Jurkat, Clone E6-1 (cell line): ENCODE measurements around the gene TRMT5. TPM values are rescaled to one million over a fixed set of nuclear protein-coding genes. Genes with fewer than 3 reads are reported as not detected.

Source experiments
- DNase-seq: peaks from one replicate; pipeline ENCODE4 v3.0.0-alpha.2; 2011; ENCODE audit warnings: low read depth, low spot score
- H3K4me3 ChIP-seq: 2 replicates; pipeline ENCODE4 v1.5.1; 2011; ENCODE audit warnings: mild to moderate bottlenecking, low read length, control low read depth, moderate library complexity
- polyA plus RNA-seq: library from polyadenylated mRNA; unstranded; fragments of >200 nt; gene quantifications from one replicate; pipeline ENCODE4 v1.2.1, GENCODE V29; 2012; ENCODE audit warnings: missing spikeins; ENCODE audit not compliant: insufficient read length, insufficient read depth

The TRMT5 gene
- polyA plus RNA-seq = 19.0 TPM

GRCh38 chr14:60980811-60981632, at the start of gene TRMT5, which contains the start of gene SLC38A6:
TSS of gene TRMT5 (minus strand) at chr14:60981079. CDS start at chr14:60980973, 106 bp downstream.
TSS of gene SLC38A6 (plus strand) at chr14:60981245. CDS start at chr14:60981278, 33 bp downstream.
- DNase-seq = peak; percentile 86
- peak within 1 kb of the TSS; percentile 88 for H3K4me3 ChIP-seq

- H3K4me3 ChIP-seq = no peak overlapping the region
- DNase-seq = no peak
These were observed 45.6 kb upstream of the TRMT5 start for GRCh38 chr14:61026526-61026925.

GRCh38 chr14:61025251-61026223, 44.7 kb upstream of the TRMT5 start:
- DNase-seq = peak; percentile 66

GRCh38 chr14:61019537-61019936, 38.7 kb upstream of the TRMT5 start:
- DNase-seq = peak; percentile 3
- H3K4me3 ChIP-seq = no peak overlapping the region

More at GRCh38 chr14:61025251-61026223, 44.7 kb upstream of the TRMT5 start:
- H3K4me3 ChIP-seq = no peak overlapping the region

GRCh38 chr14:61003571-61003970, 22.7 kb upstream of the TRMT5 start:
- no peak overlapping the region for H3K4me3 ChIP-seq
- no peak for DNase-seq

GRCh38 chr14:60999536-60999935, 18.7 kb upstream of the TRMT5 start:
- H3K4me3 ChIP-seq = no peak overlapping the region
- DNase-seq = no peak

- no peak overlapping the region for H3K4me3 ChIP-seq
- DNase-seq = no peak
These were observed 17.7 kb upstream of the TRMT5 start for GRCh38 chr14:60998617-60999016.

- no peak overlapping the region for H3K4me3 ChIP-seq
- DNase-seq = no peak
These were observed 8.7 kb upstream of the TRMT5 start for GRCh38 chr14:60989599-60989998.

GRCh38 chr14:60986500-60986899, 5.6 kb upstream of the TRMT5 start:
- no peak overlapping the region for H3K4me3 ChIP-seq
- DNase-seq = no peak

GRCh38 chr14:60984196-60984595, 3.3 kb upstream of the TRMT5 start:
- no peak for DNase-seq
- no peak overlapping the region for H3K4me3 ChIP-seq

- H3K4me3 ChIP-seq = peak overlapping the region; percentile 88
- DNase-seq = no peak
These were observed 965 bp upstream of the TRMT5 start for GRCh38 chr14:60981633-60982455.

GRCh38 chr14:60977847-60978246, 3.0 kb downstream of the TRMT5 start:
- no peak for DNase-seq
- no peak overlapping the region for H3K4me3 ChIP-seq

GRCh38 chr14:60975551-60975950, 5.3 kb downstream of the TRMT5 start:
- no peak for DNase-seq
- no peak overlapping the region for H3K4me3 ChIP-seq

- no peak overlapping the region for H3K4me3 ChIP-seq
- no peak for DNase-seq
These were observed 6.7 kb downstream of the TRMT5 start for GRCh38 chr14:60974090-60974651.

- no peak overlapping the region for H3K4me3 ChIP-seq
- no peak for DNase-seq
These were observed 7.8 kb downstream of the TRMT5 start for GRCh38 chr14:60973070-60973469.

GRCh38 chr14:60972295-60972694, 8.6 kb downstream of the TRMT5 start:
- H3K4me3 ChIP-seq = no peak overlapping the region
- DNase-seq = no peak

- no peak overlapping the region for H3K4me3 ChIP-seq
These were observed 9.6 kb downstream of the TRMT5 start for GRCh38 chr14:60971271-60971670.

GRCh38 chr14:60970146-60970545, 10.7 kb downstream of the TRMT5 start:
- no peak overlapping the region for H3K4me3 ChIP-seq
- no peak for DNase-seq

More at GRCh38 chr14:60971271-60971670, 9.6 kb downstream of the TRMT5 start:
- DNase-seq = no peak

GRCh38 chr14:60968671-60969070, 12.2 kb downstream of the TRMT5 start:
- no peak overlapping the region for H3K4me3 ChIP-seq
- no peak for DNase-seq
